Measurements from ENCODE around the gene TBC1D5.
A peak's percentile ranks its signal among the peaks of the same experiment; 100 is the strongest.
"Not testable (repeated sequence)": the region's sequence is repeated elsewhere in the genome, so short reads cannot be mapped to it uniquely, and the experiment has no call there.

Gene TBC1D5

GRCh38 chr3:17747174-17747889, 4.9 kb upstream of the TBC1D5 start:
- DNase-seq, result peak; percentile 33

DNA sequence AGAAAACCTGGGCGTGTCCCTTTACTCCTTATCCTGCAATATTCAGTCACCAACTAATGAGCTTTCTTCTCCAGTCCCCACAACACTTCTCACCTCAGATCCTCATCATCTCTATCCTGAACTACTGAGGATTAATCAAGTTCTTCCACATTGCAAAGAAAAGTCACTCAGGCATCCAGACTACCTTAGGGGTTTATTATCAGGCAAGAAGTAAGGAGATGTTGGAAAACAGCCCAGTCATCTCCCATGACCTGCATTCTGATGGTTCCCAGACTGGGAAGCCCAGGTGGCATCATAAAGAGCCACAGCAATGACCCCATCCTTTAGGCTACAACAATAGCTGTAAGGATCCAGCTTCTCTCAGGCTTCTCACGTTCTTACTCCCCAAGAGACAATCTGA, 3.5 kb upstream of the TBC1D5 start:
- no peak for DNase-seq

DNA sequence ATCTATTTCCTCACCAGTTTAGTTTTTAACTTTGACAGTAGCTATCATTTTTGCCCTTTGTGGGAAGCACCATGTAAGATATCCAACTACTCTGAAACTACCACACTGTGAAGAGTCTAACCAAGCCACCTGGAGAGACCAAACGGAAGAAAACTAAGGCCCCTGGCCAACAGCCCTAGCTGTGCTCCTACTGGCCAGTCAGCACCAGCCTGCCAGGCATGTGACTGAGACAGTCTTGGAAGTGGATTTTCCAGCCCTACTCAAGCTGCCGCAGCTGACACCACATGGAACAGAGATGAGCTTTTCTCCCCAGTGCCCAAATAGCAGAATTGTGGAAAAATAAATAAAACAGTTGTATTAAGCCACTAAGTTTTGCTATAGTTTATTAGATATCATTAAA, 2.9 kb upstream of the TBC1D5 start:
- DNase-seq, result no peak

GRCh38 chr3:17744693-17745092, 2.3 kb upstream of the TBC1D5 start:
- DNase-seq, result no peak

- DNase-seq, result no peak
Measured at GRCh38 chr3:17743658-17743995, 1.2 kb upstream of the TBC1D5 start.

- no peak for DNase-seq
Measured at GRCh38 chr3:17742880-17743657, 638 bp upstream of the TBC1D5 start.

DNA sequence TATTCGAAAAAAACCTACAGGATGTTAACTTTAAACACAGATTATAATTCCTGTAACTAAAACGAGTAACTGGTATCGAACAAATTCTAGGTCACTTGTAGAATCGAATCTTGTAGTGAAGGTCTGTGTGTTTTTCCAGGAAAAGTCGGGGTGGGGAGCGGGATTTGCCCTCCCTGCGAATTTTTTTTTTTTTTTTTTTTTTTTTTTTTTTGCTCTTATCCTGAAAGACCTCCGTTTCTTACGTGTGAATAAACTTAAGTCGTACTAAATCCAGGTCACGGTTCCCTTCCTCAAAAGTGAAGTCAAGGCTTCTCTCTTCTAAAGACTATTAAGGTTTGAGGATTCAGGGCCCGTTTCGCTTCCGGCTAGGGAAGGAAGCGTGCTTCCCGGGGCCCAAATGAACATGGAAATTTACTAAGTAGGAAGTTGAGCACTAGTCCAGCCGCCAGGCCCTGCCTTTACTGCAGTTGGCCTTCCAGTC, 770 bp downstream of the TBC1D5 start:
- no peak for DNase-seq

- peak; percentile 31 for DNase-seq
Measured at GRCh38 chr3:17740721-17741141, 1.7 kb downstream of the TBC1D5 start.

DNA sequence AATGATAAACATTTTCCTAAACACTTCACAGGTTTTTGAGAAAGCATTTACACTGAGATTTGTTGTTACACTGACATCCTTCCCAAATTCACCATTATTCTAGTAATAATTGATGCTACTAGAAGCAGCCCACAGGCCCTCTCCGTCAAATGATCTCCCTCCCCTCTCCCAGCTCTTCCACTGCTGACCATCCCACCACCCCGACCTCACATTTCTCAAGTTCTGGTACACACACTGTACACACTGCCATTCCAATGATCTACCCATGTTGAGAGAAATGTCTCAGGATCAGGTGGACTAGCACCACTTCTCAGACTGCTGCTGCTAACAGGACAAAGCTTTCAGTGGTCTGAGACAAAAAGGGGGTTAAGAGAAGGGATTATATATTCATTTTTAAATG, 3.5 kb downstream of the TBC1D5 start:
- no peak for DNase-seq

GRCh38 chr3:17738219-17738618, 4.2 kb downstream of the TBC1D5 start:
- no peak for DNase-seq

- no peak for DNase-seq
Measured at GRCh38 chr3:17737591-17737990, 4.8 kb downstream of the TBC1D5 start.

- not testable (repeated sequence) for DNase-seq
Measured at GRCh38 chr3:17735362-17735761, 7.1 kb downstream of the TBC1D5 start.

- DNase-seq, result no peak
Measured at GRCh38 chr3:17733768-17734167, 8.7 kb downstream of the TBC1D5 start.

DNA sequence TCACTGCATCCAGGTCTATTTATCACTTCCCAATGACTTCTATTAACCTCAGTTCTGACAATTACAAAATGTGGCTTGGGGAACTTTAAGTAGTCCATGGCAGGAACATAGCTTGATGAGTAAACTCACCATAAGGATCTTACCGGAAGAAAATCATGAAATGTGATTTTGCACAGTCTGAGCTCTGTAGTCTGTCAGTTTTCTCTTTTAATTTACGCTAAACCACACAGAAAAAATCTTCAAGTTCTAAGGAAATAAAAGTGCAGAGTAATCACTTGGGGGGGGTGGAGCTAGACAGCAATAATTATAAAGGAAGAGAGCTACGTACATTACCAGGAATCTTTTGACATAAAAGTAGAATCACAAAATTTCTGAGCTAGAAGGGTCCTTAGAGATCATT, 9.2 kb downstream of the TBC1D5 start:
- no peak for DNase-seq

GRCh38 chr3:17730318-17730967, 12.0 kb downstream of the TBC1D5 start:
- no peak for DNase-seq

DNA sequence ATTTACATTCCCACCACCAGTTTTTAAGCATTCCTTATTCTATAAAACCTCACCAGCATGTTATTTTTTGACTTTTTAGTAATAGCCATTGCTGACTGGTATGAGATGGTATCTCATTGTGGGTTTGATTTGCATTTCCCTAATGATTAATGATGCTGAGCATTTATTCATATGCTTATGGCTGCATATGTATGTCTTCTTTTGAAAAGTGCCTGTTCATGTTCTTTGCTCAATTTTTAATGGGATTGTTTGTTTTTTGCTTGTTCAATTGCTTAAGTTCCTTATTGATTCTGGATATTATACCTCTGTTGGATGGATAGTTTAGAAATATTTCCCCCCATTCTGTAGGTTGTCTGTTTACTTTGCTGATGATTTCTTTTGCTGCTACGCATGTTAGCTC, 16.1 kb downstream of the TBC1D5 start:
- no peak for DNase-seq

DNA sequence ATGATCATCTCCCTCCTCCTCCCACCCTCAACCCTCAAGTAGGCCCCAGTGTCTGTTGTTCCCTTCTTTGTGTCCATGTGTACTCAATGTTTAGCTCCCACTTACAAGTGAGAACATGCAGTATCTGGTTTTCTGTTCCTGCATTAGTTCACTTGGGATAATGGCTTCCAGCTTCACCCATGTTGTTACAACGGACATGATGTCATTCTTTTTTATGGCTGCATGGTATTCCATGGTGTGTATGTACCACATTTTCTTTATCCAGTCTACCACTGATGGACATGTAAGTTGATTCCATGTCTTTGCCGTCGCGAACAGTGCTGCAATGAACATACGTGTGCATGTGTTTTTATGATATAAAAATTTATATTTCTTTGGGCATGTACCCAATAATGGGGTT, 16.6 kb downstream of the TBC1D5 start:
- DNase-seq, result not testable (repeated sequence)

DNA sequence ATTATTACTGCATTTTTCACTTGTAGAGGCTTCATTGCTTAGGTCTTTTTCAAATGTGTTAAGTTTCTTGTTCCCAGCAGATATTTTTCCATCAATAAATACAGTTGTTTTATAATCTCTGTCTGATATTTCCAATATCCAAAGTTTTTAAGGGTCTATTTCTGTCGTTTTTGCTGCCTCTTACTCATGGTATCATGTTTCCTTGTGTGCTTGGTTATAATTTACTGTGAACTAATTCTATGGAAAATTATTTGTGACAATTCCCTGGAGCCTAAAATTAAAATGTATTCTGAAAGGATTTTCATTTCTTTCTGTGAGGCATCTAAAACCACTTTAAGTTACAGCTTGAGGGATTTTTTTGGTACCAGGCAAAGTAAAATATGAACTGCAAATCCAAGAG, 17.5 kb downstream of the TBC1D5 start:
- DNase-seq, result no peak

GRCh38 chr3:17724122-17724521, 18.3 kb downstream of the TBC1D5 start:
- no peak for DNase-seq

- no peak for DNase-seq
Measured at GRCh38 chr3:17717411-17717810, 25.0 kb downstream of the TBC1D5 start.

GRCh38 chr3:17714473-17714872, 28.0 kb downstream of the TBC1D5 start:
- no peak for DNase-seq

DNA sequence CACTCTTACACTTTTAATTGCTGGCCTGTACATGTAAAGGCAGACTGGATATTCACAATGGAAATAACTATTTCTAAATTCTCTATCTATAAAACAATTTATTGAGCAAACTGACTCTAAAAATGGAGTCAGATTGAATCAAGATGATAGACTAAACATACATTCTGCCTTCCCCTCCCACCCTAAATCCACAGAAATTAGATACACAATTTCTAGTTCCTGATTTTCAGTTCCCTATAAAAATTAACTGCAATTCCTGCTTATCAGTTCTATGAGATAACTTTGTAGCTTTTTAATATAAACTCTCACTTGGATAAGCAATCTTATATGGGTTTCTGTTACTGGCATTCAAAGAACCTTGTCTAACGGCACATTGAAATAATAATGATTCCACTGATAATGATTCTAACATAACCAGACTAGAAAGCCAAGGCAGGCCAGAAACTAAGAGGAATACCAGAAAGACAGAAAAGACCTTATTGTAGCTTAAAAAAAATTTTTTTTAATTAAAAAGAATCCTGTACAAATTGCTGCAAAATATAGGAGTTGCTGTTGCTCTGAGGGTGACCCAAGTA, 33.1 kb downstream of the TBC1D5 start:
- no peak for DNase-seq

- DNase-seq, result no peak
Measured at GRCh38 chr3:17707813-17708543, 34.5 kb downstream of the TBC1D5 start.

Measured in left hindlimb (tissue), 1 donor.